ENCODE measurements around the gene CHD5.

The CHD5 gene

GRCh38 chr1:6096243-6097116 lies 83.6 kb downstream of the CHD5 start:
- no peak for DNase-seq

- no peak for DNase-seq
Measured at GRCh38 chr1:6095511-6096242, 84.4 kb downstream of the CHD5 start.

- no peak for DNase-seq
Measured at GRCh38 chr1:6094801-6095505, 85.2 kb downstream of the CHD5 start.

- no peak for DNase-seq
Measured at GRCh38 chr1:6094246-6094645, 85.9 kb downstream of the CHD5 start.

GRCh38 chr1:6093611-6094010 lies 86.5 kb downstream of the CHD5 start:
- DNase-seq = no peak

- no peak for DNase-seq
Measured at GRCh38 chr1:6093071-6093470, 87.0 kb downstream of the CHD5 start.

- DNase-seq = no peak
Measured at GRCh38 chr1:6092211-6092610, 87.9 kb downstream of the CHD5 start.

GRCh38 chr1:6091823-6092109 lies 88.4 kb downstream of the CHD5 start:
- DNase-seq = no peak

- no peak for DNase-seq
Measured at GRCh38 chr1:6090996-6091822, 88.9 kb downstream of the CHD5 start.

- DNase-seq = no peak
Measured at GRCh38 chr1:6090288-6090687, 89.8 kb downstream of the CHD5 start.

- no peak for DNase-seq
Measured at GRCh38 chr1:6088956-6089355, 91.2 kb downstream of the CHD5 start.

- DNase-seq = no peak
Measured at GRCh38 chr1:6087958-6088357, 92.2 kb downstream of the CHD5 start.

GRCh38 chr1:6087377-6087772 lies 92.7 kb downstream of the CHD5 start:
- no peak for DNase-seq

GRCh38 chr1:6086762-6087376 lies 93.3 kb downstream of the CHD5 start:
- no peak for DNase-seq

- no peak for DNase-seq
Measured at GRCh38 chr1:6086358-6086757, 93.8 kb downstream of the CHD5 start.

- DNase-seq = no peak
Measured at GRCh38 chr1:6085666-6086065, 94.5 kb downstream of the CHD5 start.

GRCh38 chr1:6084781-6085495 lies 95.2 kb downstream of the CHD5 start:
- no peak for DNase-seq

GRCh38 chr1:6083801-6084446 lies 96.2 kb downstream of the CHD5 start:
- DNase-seq = no peak

GRCh38 chr1:6083385-6083784 lies 96.7 kb downstream of the CHD5 start:
- DNase-seq = no peak

- no peak for DNase-seq
Measured at GRCh38 chr1:6082430-6082971, 97.6 kb downstream of the CHD5 start.

- no peak for DNase-seq
Measured at GRCh38 chr1:6081901-6082300, 98.2 kb downstream of the CHD5 start.

Measured in CD4-positive, alpha-beta T cell treated with Interleukin-10 for 1 hour (primary cell).